Heart left ventricle (tissue), 13 donors: Measurements from ENCODE around the gene UBE2K.

Experiments
- POLR2A ChIP-seq, 2 donors: fragments of 450-650 bp; IDR thresholded peaks; one replicate each; pipeline ENCODE4 v1.6.1; 2017; ENCODE audit warnings: antibody characterized with exemption in 2 of 2, mild to moderate bottlenecking in 2 of 2, moderate library complexity in 2 of 2
- TF ChIP-seq, protein P1 (sequence below), 12 donors: fragments of 200-600 bp; sonication (generic) in 4 of 12; IDR thresholded peaks; one replicate each; pipeline versions ENCODE4 v1.5.0 to v1.8.0; 2018 to 2022; ENCODE audit warnings: antibody characterized with exemption in 12 of 12, mild to moderate bottlenecking in 5 of 12
- donor health status: ischemic (EF 13 %, LVEDD 7.1; RV severe dilation, severe dysfunction).
- donor health status: DM: no; HTN: yes; CAD: no.
- donor health status: DM: no; HTN: no; CAD: no.
- donor health status: ischemic (EF 25% LVEDD 6.9; RV normal size, moderate dysfunction).
- donor health status: ischemic (EF 25% LVEDD 5.7; RV mildly dilated, moderate dysfunction).
- donor health status: ischemic (EF 35%, LVEDD 5.7; RV mildly dilated, moderate dysfunction).
- donor health status: nonischemic (EF 11% LVEDD 7.7; RV severe dilation, severe dysfunction).
- donor health status: DM: yes; HTN: yes; CAD: no.
- donor health status: PGD.
- donor health status: ischemic (EF 29% LVEDD 5.4; RV normal size, mild dysfunction).
- donor health status: nonischemic (EF 23%, LVEDD 6.1; RV moderate dilation, normal function).

DNA sequence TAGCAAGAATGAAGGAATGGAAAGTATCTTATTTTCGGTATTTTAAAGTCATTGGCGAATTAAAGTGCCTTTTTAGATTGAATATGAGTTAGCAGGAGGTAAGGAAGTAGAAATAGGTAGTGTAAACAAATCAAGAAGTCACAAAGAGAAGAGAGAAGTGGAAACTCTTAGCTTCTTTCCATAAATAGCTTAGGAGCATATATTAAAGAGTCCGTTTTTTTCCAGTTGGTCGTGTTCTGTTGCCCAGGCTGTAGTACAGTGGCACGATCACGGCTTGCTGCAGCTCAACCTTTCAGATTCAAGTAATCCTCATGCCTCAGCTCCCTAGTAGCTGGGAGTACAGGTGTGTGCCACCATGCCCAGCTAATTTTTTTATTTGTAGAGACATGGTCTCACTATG is 56.4 kb downstream of the UBE2K start:
- TF ChIP-seq POLR2A (IDR thresholded peaks at IDR 0.05): no peak
- TF ChIP-seq, protein P1, sequence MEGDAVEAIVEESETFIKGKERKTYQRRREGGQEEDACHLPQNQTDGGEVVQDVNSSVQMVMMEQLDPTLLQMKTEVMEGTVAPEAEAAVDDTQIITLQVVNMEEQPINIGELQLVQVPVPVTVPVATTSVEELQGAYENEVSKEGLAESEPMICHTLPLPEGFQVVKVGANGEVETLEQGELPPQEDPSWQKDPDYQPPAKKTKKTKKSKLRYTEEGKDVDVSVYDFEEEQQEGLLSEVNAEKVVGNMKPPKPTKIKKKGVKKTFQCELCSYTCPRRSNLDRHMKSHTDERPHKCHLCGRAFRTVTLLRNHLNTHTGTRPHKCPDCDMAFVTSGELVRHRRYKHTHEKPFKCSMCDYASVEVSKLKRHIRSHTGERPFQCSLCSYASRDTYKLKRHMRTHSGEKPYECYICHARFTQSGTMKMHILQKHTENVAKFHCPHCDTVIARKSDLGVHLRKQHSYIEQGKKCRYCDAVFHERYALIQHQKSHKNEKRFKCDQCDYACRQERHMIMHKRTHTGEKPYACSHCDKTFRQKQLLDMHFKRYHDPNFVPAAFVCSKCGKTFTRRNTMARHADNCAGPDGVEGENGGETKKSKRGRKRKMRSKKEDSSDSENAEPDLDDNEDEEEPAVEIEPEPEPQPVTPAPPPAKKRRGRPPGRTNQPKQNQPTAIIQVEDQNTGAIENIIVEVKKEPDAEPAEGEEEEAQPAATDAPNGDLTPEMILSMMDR (IDR thresholded peaks at IDR 0.05): no peak
